K562 (cell line): Measurements from ENCODE around the gene ZNF837.

ENCODE experiments used
- CBX5 ChIP-seq: IDR thresholded peaks from 2 replicates; pipeline ENCODE4 v1.6.1; 2014; ENCODE audit warnings: low read depth, borderline replicate concordance
- EZH2 ChIP-seq: IDR thresholded peaks from 2 replicates; pipeline ENCODE4 v1.6.1; 2012; ENCODE audit warnings: low read depth, mild to moderate bottlenecking, inconsistent platforms, low read length, borderline replicate concordance
- HDAC3 ChIP-seq: fragments of 450-650 bp; IDR thresholded peaks from 2 replicates; pipeline ENCODE4 v1.6.1; 2018; ENCODE audit warnings: borderline replicate concordance, mild to moderate bottlenecking, moderate library complexity; ENCODE audit not compliant: partially characterized antibody
- HMG20B ChIP-seq: fragments of 250-450 bp; sonication (Bioruptor Pico); IDR thresholded peaks from 2 replicates; pipeline ENCODE4 v1.5.0; 2021; ENCODE audit warnings: mild to moderate bottlenecking
- JUNB ChIP-seq: fragments of 450-650 bp; formaldehyde crosslinking; conservative IDR thresholded peaks from 2 replicates; pipeline ENCODE4 v1.4.0; 2020; ENCODE audit warnings: mild to moderate bottlenecking
- MCM5 ChIP-seq: fragments of 450-650 bp; IDR thresholded peaks from 2 replicates; pipeline ENCODE4 v1.6.1; 2016; ENCODE audit warnings: low read depth
- MTA1 ChIP-seq: fragments of 450-650 bp; IDR thresholded peaks from 2 replicates; pipeline ENCODE4 v1.6.1; 2017; ENCODE audit warnings: borderline replicate concordance
- RNF2 ChIP-seq: sonication (generic); IDR thresholded peaks from 2 replicates; pipeline ENCODE4 v1.6.1; 2016
- ZNF274 ChIP-seq: IDR thresholded peaks from 2 replicates; pipeline ENCODE4 v1.6.1; 2011; ENCODE audit warnings: low read depth, mild to moderate bottlenecking, low read length, moderate library complexity, borderline replicate concordance
- ZNF695 ChIP-seq: fragments of 450-650 bp; formaldehyde crosslinking; IDR thresholded peaks from 2 replicates; pipeline ENCODE4 v1.4.0; 2020; ENCODE audit warnings: mild to moderate bottlenecking, moderate library complexity
- TF ChIP-seq, protein P1 (sequence below): fragments of 250-450 bp; sonication (Bioruptor Pico); IDR thresholded peaks from 2 replicates; pipeline ENCODE4 v1.5.0; 2022; ENCODE audit warnings: mild to moderate bottlenecking

- no peak for TF ChIP-seq HDAC3
- TF ChIP-seq MCM5: no peak
- no peak for TF ChIP-seq RNF2
- TF ChIP-seq, protein P1, sequence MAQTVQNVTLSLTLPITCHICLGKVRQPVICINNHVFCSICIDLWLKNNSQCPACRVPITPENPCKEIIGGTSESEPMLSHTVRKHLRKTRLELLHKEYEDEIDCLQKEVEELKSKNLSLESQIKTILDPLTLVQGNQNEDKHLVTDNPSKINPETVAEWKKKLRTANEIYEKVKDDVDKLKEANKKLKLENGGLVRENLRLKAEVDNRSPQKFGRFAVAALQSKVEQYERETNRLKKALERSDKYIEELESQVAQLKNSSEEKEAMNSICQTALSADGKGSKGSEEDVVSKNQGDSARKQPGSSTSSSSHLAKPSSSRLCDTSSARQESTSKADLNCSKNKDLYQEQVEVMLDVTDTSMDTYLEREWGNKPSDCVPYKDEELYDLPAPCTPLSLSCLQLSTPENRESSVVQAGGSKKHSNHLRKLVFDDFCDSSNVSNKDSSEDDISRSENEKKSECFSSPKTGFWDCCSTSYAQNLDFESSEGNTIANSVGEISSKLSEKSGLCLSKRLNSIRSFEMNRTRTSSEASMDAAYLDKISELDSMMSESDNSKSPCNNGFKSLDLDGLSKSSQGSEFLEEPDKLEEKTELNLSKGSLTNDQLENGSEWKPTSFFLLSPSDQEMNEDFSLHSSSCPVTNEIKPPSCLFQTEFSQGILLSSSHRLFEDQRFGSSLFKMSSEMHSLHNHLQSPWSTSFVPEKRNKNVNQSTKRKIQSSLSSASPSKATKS (CRISPR knock-in tag): no peak
- no peak for TF ChIP-seq EZH2
- TF ChIP-seq CBX5: no peak
- TF ChIP-seq HMG20B (CRISPR knock-in tag): no peak
- no peak for TF ChIP-seq ZNF274
- TF ChIP-seq ZNF695 (CRISPR knock-in tag): no peak
- no peak for TF ChIP-seq JUNB (CRISPR knock-in tag)
- TF ChIP-seq MTA1: no peak
Observed at GRCh38 chr19:58355215-58355796, 25.5 kb downstream of the ZNF837 start.
